NCI-H524 treated with DMSO at 0.1 percent for 48 hours (cell line): ENCODE measurements around the gene RNF7.
"Not testable (repeated sequence)": the region's sequence is repeated elsewhere in the genome, so short reads cannot be mapped to it uniquely, and the experiment has no call there.

Experiments used
- DNase-seq: peaks from one replicate; lab custom pipeline; 2025; lab: John Stamatoyannopoulos, UW

The RNF7 gene

GRCh38 chr3:141782386-141782932, 44.4 kb downstream of the RNF7 start:
- DNase-seq = no peak

DNA sequence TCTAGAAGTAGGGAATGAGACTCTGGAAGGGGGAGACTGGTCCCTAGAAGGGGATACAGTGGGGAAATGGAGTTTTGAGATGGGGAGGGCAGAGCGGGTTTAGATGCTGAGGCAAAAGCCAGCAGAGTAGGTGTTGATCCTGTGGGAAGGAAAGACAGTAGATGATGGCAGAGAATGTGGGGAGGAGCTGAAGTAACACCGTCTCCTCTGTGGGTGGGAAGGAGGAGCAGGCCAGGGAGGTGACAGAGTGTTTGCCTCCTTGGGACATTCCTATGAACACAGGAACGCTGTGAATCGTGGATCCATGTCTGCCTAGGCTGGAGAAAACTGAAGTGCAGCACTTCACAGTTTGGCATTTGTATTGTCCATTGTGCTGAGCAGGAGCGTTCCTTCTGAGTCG, 45.5 kb downstream of the RNF7 start:
- no peak for DNase-seq

- no peak for DNase-seq
Observed at GRCh38 chr3:141784096-141784495, 46.0 kb downstream of the RNF7 start.

DNA sequence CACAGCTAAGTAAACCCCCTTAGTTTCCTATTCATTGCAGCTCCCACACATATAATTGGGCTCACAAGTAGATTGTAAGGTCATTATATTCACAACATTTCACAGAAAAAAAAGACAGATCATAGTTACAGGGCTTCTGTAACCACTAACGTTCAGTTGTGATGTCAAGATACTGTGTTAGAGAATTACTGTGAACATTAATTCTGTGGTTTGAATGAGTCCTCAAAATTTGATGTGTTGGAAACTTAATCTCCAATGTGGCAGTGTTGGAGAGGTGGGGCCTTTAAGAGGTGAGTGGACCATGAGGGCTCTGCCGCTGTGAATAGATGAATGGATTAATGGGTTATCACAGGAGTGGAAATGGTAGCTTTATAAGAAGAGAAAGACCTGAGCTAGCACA, 46.4 kb downstream of the RNF7 start:
- DNase-seq = no peak

- no peak for DNase-seq
Observed at GRCh38 chr3:141788149-141788548, 50.1 kb downstream of the RNF7 start.

GRCh38 chr3:141788750-141789149, 50.7 kb downstream of the RNF7 start:
- not testable (repeated sequence) for DNase-seq

DNA sequence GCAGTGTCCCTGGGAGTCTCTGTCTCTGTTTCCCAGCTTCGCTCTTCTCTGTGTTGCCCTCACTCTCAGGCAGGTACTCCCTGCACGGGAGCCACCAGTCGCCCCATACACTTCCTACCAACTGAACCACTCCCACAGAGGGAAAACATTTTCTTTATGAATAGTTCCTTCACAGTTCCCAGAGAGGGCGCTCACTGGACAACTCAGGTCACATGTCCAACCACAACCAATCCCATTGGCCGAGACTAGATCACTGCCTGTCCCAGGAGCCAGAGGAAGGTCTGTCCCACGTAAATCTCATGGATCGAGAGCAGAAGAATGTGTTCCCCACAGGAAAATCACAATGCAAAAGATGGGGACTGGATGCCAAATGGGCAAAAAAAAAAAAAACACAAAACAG, 51.2 kb downstream of the RNF7 start:
- no peak for DNase-seq

- DNase-seq = no peak
Observed at GRCh38 chr3:141790171-141790570, 52.1 kb downstream of the RNF7 start.

DNA sequence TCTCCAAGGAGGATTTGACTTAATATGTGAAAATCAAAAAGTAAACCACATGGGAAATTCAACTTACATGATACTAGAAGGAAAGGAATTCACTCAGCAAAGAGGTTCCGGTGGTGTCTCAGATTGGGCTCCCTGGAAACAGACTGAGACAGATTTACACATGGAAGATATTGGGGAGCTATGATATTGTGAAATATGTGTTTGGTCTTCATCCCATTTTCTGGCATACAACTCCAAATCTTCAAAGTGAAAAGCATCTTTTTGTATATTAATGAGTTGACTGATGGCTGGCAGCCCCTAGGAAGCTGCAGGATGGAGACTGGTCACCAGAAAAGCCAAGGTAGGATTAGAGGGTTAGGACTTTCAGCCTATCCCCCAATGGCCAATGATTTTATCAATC, 54.4 kb downstream of the RNF7 start:
- DNase-seq = no peak

DNA sequence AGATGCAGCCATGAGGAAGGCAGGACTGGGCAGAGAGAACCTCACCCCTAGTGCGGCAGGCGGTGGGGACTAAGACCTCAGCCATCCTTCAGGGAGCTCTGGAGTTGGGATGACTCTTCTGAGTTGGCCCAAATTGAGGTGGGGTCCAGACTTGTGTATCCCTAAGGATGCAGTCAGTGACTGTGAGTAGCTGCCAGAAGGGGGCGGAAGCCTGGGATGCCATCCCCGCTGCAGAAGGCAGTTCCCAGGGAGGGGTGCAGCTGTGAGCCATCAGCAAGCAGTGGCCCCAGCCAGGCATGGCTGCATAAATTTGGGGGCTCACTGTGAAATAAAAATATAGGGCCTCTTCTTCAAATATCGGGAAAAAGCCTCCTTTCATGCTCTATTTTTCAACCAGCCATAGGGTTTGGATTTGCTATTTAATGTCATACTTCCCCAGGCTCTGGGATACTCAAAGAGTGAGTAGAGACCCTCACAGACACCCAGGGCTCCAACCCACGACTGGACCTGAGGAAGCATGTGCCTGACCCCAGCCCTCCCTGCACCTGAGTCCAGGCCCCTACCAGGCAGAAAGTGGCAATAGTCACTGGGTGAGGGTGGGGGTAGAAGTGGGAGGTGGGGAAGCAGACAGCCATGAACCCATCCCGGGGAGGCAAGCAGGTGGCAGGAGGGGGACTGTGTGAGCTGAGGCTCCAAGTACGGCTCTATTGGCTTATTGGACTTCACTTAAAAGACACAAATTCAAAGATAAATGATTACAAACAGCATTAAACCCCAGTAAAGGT, 55.6 kb downstream of the RNF7 start:
- no peak for DNase-seq

DNA sequence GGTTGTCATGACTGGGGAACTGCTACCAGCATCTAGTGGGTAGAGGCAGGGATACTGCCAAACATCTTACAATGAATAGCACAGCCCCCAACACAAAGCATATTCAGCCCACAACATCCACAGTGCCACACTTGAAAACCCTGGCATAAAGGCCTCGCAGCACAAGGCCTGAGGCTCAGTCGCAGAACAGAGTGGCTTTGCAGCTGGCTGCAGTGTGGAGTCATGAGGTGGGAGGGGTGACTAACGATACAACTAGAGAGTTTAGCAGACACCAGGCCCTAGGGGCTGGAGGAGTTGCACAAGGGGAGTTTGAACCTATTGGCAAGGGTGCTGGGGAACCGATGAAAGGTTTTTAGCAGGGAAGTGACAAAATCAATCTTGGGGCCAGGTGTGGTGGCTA, 57.2 kb downstream of the RNF7 start:
- no peak for DNase-seq

DNA sequence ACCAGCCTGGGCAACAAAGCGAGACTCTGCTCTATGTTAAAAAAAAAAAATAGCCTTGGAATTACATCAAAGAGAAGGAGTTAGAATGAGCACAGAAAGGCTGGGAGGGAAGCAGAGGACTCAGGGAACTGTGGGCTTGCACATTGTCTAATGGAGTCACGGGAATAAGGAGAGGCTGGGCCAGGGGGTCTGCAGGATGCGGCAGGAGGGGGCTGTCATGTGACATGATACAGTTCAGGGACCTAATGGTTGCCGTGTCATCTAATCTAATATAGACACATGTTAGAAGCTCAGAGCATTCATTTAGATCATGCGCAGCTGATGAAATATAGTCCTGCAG, 57.6 kb downstream of the RNF7 start:
- DNase-seq = no peak

- DNase-seq = no peak
Observed at GRCh38 chr3:141796081-141796888, 58.2 kb downstream of the RNF7 start.
